IgD-negative memory B cell (primary cell): Measurements from ENCODE around the gene CRYL1. TPM values are rescaled to one million over a fixed set of nuclear protein-coding genes. Genes with fewer than 3 reads are reported as not detected.
A peak's percentile ranks its signal among the peaks of the same experiment; 100 is the strongest.

Experiments used
- H3K27ac Mint-ChIP-seq, 3 donors: one replicate each; pipeline ENCODE4 v1.8.0; 2020 to 2022; ENCODE audit warnings: mild to moderate bottlenecking in 3 of 3, mixed read lengths in 3 of 3, moderate library complexity in 1 of 3
- H3K27me3 Mint-ChIP-seq: one replicate; pipeline ENCODE4 v1.8.0; 2021; ENCODE audit warnings: mixed read lengths
- H3K36me3 Mint-ChIP-seq: one replicate; pipeline ENCODE4 v1.8.0; 2020; ENCODE audit warnings: mild to moderate bottlenecking, mixed read lengths
- H3K4me1 Mint-ChIP-seq, 3 donors: one replicate each; pipeline ENCODE4 v1.8.0; 2020 to 2022; ENCODE audit warnings: mixed read lengths in 3 of 3, mild to moderate bottlenecking in 1 of 3
- H3K4me3 Mint-ChIP-seq, 4 donors: one replicate each; pipeline ENCODE4 v1.8.0; 2020 to 2022; ENCODE audit warnings: mild to moderate bottlenecking in 4 of 4, mixed read lengths in 4 of 4, moderate library complexity in 3 of 4
- H3K9me3 Mint-ChIP-seq, 3 donors: one replicate each; pipeline ENCODE4 v1.8.0; 2020 to 2021; ENCODE audit warnings: mixed read lengths in 3 of 3, mild to moderate bottlenecking in 1 of 3
- polyA plus RNA-seq: library from polyadenylated mRNA; unstranded; fragments of 300-500 nt; fragmentation: Illumina TruSeq; gene quantifications from one replicate; pipeline ENCODE4 v1.2.3, GENCODE V29; 2021

Gene CRYL1
- polyA plus RNA-seq, 1 donor from 2014 or later: 32.3 TPM

GRCh38 chr13:20512042-20512683 is 13.5 kb downstream of the CRYL1 start:
- Mint-ChIP-seq H3K27ac (no peak overlapping the region), H3K4me3 (no peak overlapping the region), H3K27me3 (no peaks in the 10 kb centered on the region), H3K4me1 (no peaks in the 10 kb centered on the region), H3K36me3 (peaks cover 11% of the 10 kb centered on the region), H3K9me3 (no peaks in the 10 kb centered on the region)

- Mint-ChIP-seq H3K36me3 (peaks cover 9% of the 10 kb centered on the region), H3K27ac (peak overlapping the region in 1 of 3 donors; percentile 80), H3K9me3 (no peaks in the 10 kb centered on the region), H3K4me3 (no peak overlapping the region), H3K4me1 (no peaks in the 10 kb centered on the region), H3K27me3 (no peaks in the 10 kb centered on the region)
Measured at GRCh38 chr13:20506696-20507095, 19.0 kb downstream of the CRYL1 start.

- peaks cover 0 to 3% (median 0%) of the 10 kb centered on the region in 3 donors for H3K4me1 Mint-ChIP-seq
- H3K4me3 Mint-ChIP-seq: no peak overlapping the region
- no peak overlapping the region for H3K27ac Mint-ChIP-seq
Measured at GRCh38 chr13:20505405-20506366, 20.0 kb downstream of the CRYL1 start.

GRCh38 chr13:20503088-20504083 is 22.3 kb downstream of the CRYL1 start:
- H3K9me3 Mint-ChIP-seq: peaks cover 3 to 12% (median 4%) of the 10 kb centered on the region in 3 donors
- peaks cover 0 to 3% (median 0%) of the 10 kb centered on the region in 3 donors for H3K4me1 Mint-ChIP-seq
- no peak overlapping the region for H3K27ac Mint-ChIP-seq

More at GRCh38 chr13:20505405-20506366, 20.0 kb downstream of the CRYL1 start:
- Mint-ChIP-seq H3K9me3 (peaks cover 0 to 4% (median 0%) of the 10 kb centered on the region in 3 donors), H3K27me3 (no peaks in the 10 kb centered on the region), H3K36me3 (peaks cover 9% of the 10 kb centered on the region)

GRCh38 chr13:20501592-20501991 is 24.1 kb downstream of the CRYL1 start:
- Mint-ChIP-seq H3K27me3 (no peaks in the 10 kb centered on the region), H3K27ac (peak overlapping the region in 1 of 3 donors; percentile 36), H3K4me3 (no peak overlapping the region), H3K4me1 (peaks cover 0 to 3% (median 0%) of the 10 kb centered on the region in 3 donors), H3K36me3 (peaks cover 1% of the 10 kb centered on the region), H3K9me3 (peaks cover 3 to 12% (median 4%) of the 10 kb centered on the region in 3 donors)

More at GRCh38 chr13:20503088-20504083, 22.3 kb downstream of the CRYL1 start:
- peaks cover 4% of the 10 kb centered on the region for H3K36me3 Mint-ChIP-seq
- H3K27me3 Mint-ChIP-seq: no peaks in the 10 kb centered on the region
- H3K4me3 Mint-ChIP-seq: no peak overlapping the region

GRCh38 chr13:20501120-20501519 is 24.5 kb downstream of the CRYL1 start:
- Mint-ChIP-seq H3K36me3 (peaks cover 1% of the 10 kb centered on the region), H3K4me1 (peaks cover 0 to 3% (median 0%) of the 10 kb centered on the region in 3 donors), H3K4me3 (no peak overlapping the region), H3K9me3 (peaks cover 3 to 12% (median 4%) of the 10 kb centered on the region in 3 donors), H3K27me3 (no peaks in the 10 kb centered on the region), H3K27ac (peak overlapping the region in 2 of 3 donors; percentile 36 to 41)

GRCh38 chr13:20499986-20500385 is 25.7 kb downstream of the CRYL1 start:
- Mint-ChIP-seq H3K27ac (no peak overlapping the region), H3K27me3 (no peaks in the 10 kb centered on the region), H3K9me3 (peaks cover 3 to 12% (median 4%) of the 10 kb centered on the region in 3 donors), H3K36me3 (peaks cover 1% of the 10 kb centered on the region), H3K4me1 (peaks cover 0 to 6% (median 4%) of the 10 kb centered on the region in 3 donors), H3K4me3 (no peak overlapping the region)

GRCh38 chr13:20498659-20499058 is 27.0 kb downstream of the CRYL1 start:
- no peak overlapping the region for H3K4me3 Mint-ChIP-seq
- peaks cover 0 to 7% (median 6%) of the 10 kb centered on the region in 3 donors for H3K4me1 Mint-ChIP-seq
- H3K9me3 Mint-ChIP-seq: peaks cover 3 to 12% (median 4%) of the 10 kb centered on the region in 3 donors
- no peaks in the 10 kb centered on the region for H3K27me3 Mint-ChIP-seq
- H3K36me3 Mint-ChIP-seq: peaks cover 1% of the 10 kb centered on the region
- no peak overlapping the region for H3K27ac Mint-ChIP-seq

- peaks cover 3 to 12% (median 4%) of the 10 kb centered on the region in 3 donors for H3K9me3 Mint-ChIP-seq
- no peak overlapping the region for H3K4me3 Mint-ChIP-seq
- H3K36me3 Mint-ChIP-seq: no peaks in the 10 kb centered on the region
- H3K27me3 Mint-ChIP-seq: no peaks in the 10 kb centered on the region
- H3K27ac Mint-ChIP-seq: no peak overlapping the region
- H3K4me1 Mint-ChIP-seq: peaks cover 0 to 7% (median 6%) of the 10 kb centered on the region in 3 donors
Measured at GRCh38 chr13:20498129-20498528, 27.5 kb downstream of the CRYL1 start.

- Mint-ChIP-seq H3K4me1 (peaks cover 0 to 7% (median 6%) of the 10 kb centered on the region in 3 donors), H3K36me3 (no peaks in the 10 kb centered on the region), H3K4me3 (no peak overlapping the region), H3K27ac (no peak overlapping the region), H3K9me3 (peaks cover 3 to 12% (median 4%) of the 10 kb centered on the region in 3 donors), H3K27me3 (no peaks in the 10 kb centered on the region)
Measured at GRCh38 chr13:20497006-20497775, 28.5 kb downstream of the CRYL1 start.

- H3K27ac Mint-ChIP-seq: no peak overlapping the region
- no peaks in the 10 kb centered on the region for H3K27me3 Mint-ChIP-seq
- H3K36me3 Mint-ChIP-seq: no peaks in the 10 kb centered on the region
- peak overlapping the region in 1 of 4 donors; percentile 3 for H3K4me3 Mint-ChIP-seq
- peaks cover 0 to 6% (median 4%) of the 10 kb centered on the region in 3 donors for H3K4me1 Mint-ChIP-seq
- peaks cover under 1 to 5% (median 4%) of the 10 kb centered on the region in 3 donors for H3K9me3 Mint-ChIP-seq
Measured at GRCh38 chr13:20495087-20496023, 30.3 kb downstream of the CRYL1 start.

- peaks cover 2% of the 10 kb centered on the region for H3K36me3 Mint-ChIP-seq
- no peaks in the 10 kb centered on the region for H3K27me3 Mint-ChIP-seq
- H3K4me1 Mint-ChIP-seq: peaks cover 0 to 6% (median 4%) of the 10 kb centered on the region in 3 donors
- no peak overlapping the region for H3K4me3 Mint-ChIP-seq
- H3K9me3 Mint-ChIP-seq: no peaks in the 10 kb centered on the region
- H3K27ac Mint-ChIP-seq: no peak overlapping the region
Measured at GRCh38 chr13:20494656-20495055, 31.0 kb downstream of the CRYL1 start.

- Mint-ChIP-seq H3K36me3 (peaks cover 5% of the 10 kb centered on the region), H3K27me3 (no peaks in the 10 kb centered on the region), H3K4me1 (peaks cover 0 to 6% (median 4%) of the 10 kb centered on the region in 3 donors), H3K27ac (no peak overlapping the region), H3K4me3 (no peak overlapping the region), H3K9me3 (no peaks in the 10 kb centered on the region)
Measured at GRCh38 chr13:20492641-20493040, 33.0 kb downstream of the CRYL1 start.
